Neural cell (in vitro differentiated cells): ENCODE measurements around the gene ERICH2. TPM values are rescaled to one million over a fixed set of nuclear protein-coding genes. Genes with fewer than 3 reads are reported as not detected.

ENCODE experiments used
- H2AFZ ChIP-seq: fragments of 200-600, 300-800 bp; sonication (generic), shearing (Covaris generic); 2 replicates; pipeline ENCODE4 v1.6.0; 2014; ENCODE audit warnings: low read depth, mild to moderate bottlenecking, antibody characterized with exemption, low read length, moderate library complexity
- H3F3A ChIP-seq: fragments of 200-600 bp; shearing (Covaris generic); 2 replicates; pipeline ENCODE4 v1.6.1; 2016; ENCODE audit warnings: mild to moderate bottlenecking, moderate library complexity, mixed read lengths, antibody characterized with exemption, low read length; ENCODE audit not compliant: insufficient read depth, poor library complexity, severe bottlenecking
- H3K27ac ChIP-seq: fragments of 200-600, 300-800 bp; sonication (generic), shearing (Covaris generic); 2 replicates; pipeline ENCODE4 v1.5.1; 2014; ENCODE audit warnings: mild to moderate bottlenecking, low read length, moderate library complexity
- H3K27me3 ChIP-seq: fragments of 300-800, 200-600 bp; sonication (generic), shearing (Covaris generic); 2 replicates; pipeline ENCODE4 v1.6.0; 2014; ENCODE audit warnings: mild to moderate bottlenecking, low read depth, low read length, moderate library complexity; ENCODE audit not compliant: insufficient read depth
- H3K36me3 ChIP-seq: fragments of 300-800, 200-600 bp; sonication (generic), shearing (Covaris generic); 2 replicates; pipeline ENCODE4 v1.5.1; 2014; ENCODE audit warnings: mild to moderate bottlenecking, antibody characterized with exemption, low read length, moderate library complexity; ENCODE audit not compliant: insufficient read depth
- H3K4me2 ChIP-seq: fragments of 300-800, 200-600 bp; sonication (generic), shearing (Covaris generic); 2 replicates; pipeline ENCODE4 v1.6.0; 2014; ENCODE audit warnings: mild to moderate bottlenecking, low read length
- H3K4me3 ChIP-seq: fragments of 300-800, 200-600 bp; sonication (generic), shearing (Covaris generic); 2 replicates; pipeline ENCODE4 v1.5.1; 2014; ENCODE audit warnings: mild to moderate bottlenecking, low read length, moderate library complexity
- H3K79me2 ChIP-seq: fragments of 200-600 bp; shearing (Covaris generic); replicated peaks from 2 replicates; pipeline ENCODE4 v1.6.0; 2014; ENCODE audit warnings: mild to moderate bottlenecking, low read length, moderate library complexity; ENCODE audit not compliant: insufficient read depth
- H3K9ac ChIP-seq: fragments of 300-800, 200-600 bp; sonication (generic), shearing (Covaris generic); 2 replicates; pipeline ENCODE4 v1.6.1; 2016; ENCODE audit warnings: mild to moderate bottlenecking, low read length, mixed read lengths
- H3K9me2 ChIP-seq: fragments of 200-600 bp; shearing (Covaris generic); 2 replicates; pipeline ENCODE4 v1.6.1; 2016; ENCODE audit warnings: mild to moderate bottlenecking, low read length, mixed read lengths; ENCODE audit not compliant: insufficient read depth
- H3K9me3 ChIP-seq: fragments of 200-600, 300-800 bp; sonication (generic), shearing (Covaris generic); 2 replicates; pipeline ENCODE4 v1.6.1; 2016; ENCODE audit warnings: mild to moderate bottlenecking, mixed run types, low read length, moderate library complexity, mixed read lengths
- H4K20me1 ChIP-seq: fragments of 200-600 bp; shearing (Covaris generic); 2 replicates; pipeline ENCODE4 v1.6.1; 2016; ENCODE audit warnings: mild to moderate bottlenecking, mixed run types; ENCODE audit not compliant: insufficient read depth
- EP300 ChIP-seq: fragments of 450-650 bp; conservative IDR thresholded peaks from 2 replicates; pipeline ENCODE4 v1.6.1; 2014; ENCODE audit warnings: antibody characterized with exemption, mild to moderate bottlenecking, moderate library complexity; ENCODE audit not compliant: poor library complexity, severe bottlenecking
- EZH2 ChIP-seq: fragments of 200-600, 300-800 bp; shearing (Covaris generic), sonication (generic); IDR thresholded peaks from 2 replicates; pipeline ENCODE4 v1.6.1; 2014; ENCODE audit warnings: antibody characterized with exemption, low read length, borderline replicate concordance, mild to moderate bottlenecking; ENCODE audit not compliant: insufficient read depth, poor library complexity, severe bottlenecking
- MXI1 ChIP-seq: fragments of 450-650 bp; conservative IDR thresholded peaks from 2 replicates; pipeline ENCODE4 v1.6.1; 2014; ENCODE audit warnings: antibody characterized with exemption, mild to moderate bottlenecking; ENCODE audit not compliant: poor library complexity, severe bottlenecking
- POLR2AphosphoS5 ChIP-seq: IDR thresholded peaks from 2 replicates; pipeline ENCODE4 v1.6.1; 2012
- RAD21 ChIP-seq: fragments of 450-650 bp; conservative IDR thresholded peaks from 2 replicates; pipeline ENCODE4 v1.6.1; 2014; ENCODE audit warnings: antibody characterized with exemption, mild to moderate bottlenecking, moderate library complexity
- SMC3 ChIP-seq: fragments of 450-650 bp; conservative IDR thresholded peaks from 2 replicates; pipeline ENCODE4 v1.6.1; 2014; ENCODE audit warnings: antibody characterized with exemption, mild to moderate bottlenecking, moderate library complexity; ENCODE audit not compliant: poor library complexity
- TAF1 ChIP-seq: IDR thresholded peaks from 2 replicates; pipeline ENCODE4 v1.6.1; 2012; ENCODE audit warnings: low read depth
- polyA plus RNA-seq: library from polyadenylated mRNA; depleted of rRNA; stranded (reverse); fragments of >200 nt; gene quantifications from 2 replicates; pipeline ENCODE4 v1.2.3, GENCODE V29; 2014
- TF ChIP-seq, protein P1 (sequence below): fragments of 450-650 bp; IDR thresholded peaks from 2 replicates; pipeline ENCODE4 v1.5.1; 2014; ENCODE audit warnings: antibody characterized with exemption, mild to moderate bottlenecking, moderate library complexity; ENCODE audit not compliant: poor library complexity, severe bottlenecking
- TF ChIP-seq, protein P2 (sequence below): IDR thresholded peaks from 2 replicates; pipeline ENCODE4 v1.6.1; 2012; ENCODE audit warnings: borderline replicate concordance

ERICH2 gene
- polyA plus RNA-seq, 1 donor from 2014 or later: 1.3 TPM

DNA sequence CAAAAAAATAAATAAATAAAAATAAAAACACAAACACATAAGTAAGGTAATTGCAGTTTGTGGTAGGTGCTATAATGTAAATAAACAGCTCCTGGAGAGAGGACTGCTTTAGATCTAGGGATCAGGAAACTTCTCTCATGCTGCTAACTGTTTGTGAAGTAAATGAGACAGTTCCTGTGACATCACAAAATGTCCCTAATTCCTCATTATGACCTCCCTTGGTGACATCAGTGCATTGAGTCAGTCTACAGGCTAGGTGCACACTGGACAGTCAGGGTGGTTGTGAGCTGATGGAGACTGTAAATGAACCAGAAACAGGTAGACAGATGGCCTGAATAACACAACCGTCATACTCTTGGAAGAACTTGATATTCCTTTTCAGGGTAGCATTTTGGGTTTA is 13.4 kb downstream of the ERICH2 start:
- Histone ChIP-seq H3K9me3 (no peaks in the 10 kb centered on the region), H3K9ac (no peak overlapping the region), H3K9me2 (no peaks in the 10 kb centered on the region), H3K36me3 (no peaks in the 10 kb centered on the region), H3F3A (no peaks in the 10 kb centered on the region), H2AFZ (no peak overlapping the region), H4K20me1 (no peaks in the 10 kb centered on the region), H3K27ac (no peak overlapping the region), H3K4me2 (no peak overlapping the region), H3K27me3 (no peaks in the 10 kb centered on the region), H3K79me2 (no peaks in the 10 kb centered on the region), H3K4me3 (no peak overlapping the region)
- TF ChIP-seq MXI1: no peak
- no peak for TF ChIP-seq EP300
- TF ChIP-seq, protein P1, sequence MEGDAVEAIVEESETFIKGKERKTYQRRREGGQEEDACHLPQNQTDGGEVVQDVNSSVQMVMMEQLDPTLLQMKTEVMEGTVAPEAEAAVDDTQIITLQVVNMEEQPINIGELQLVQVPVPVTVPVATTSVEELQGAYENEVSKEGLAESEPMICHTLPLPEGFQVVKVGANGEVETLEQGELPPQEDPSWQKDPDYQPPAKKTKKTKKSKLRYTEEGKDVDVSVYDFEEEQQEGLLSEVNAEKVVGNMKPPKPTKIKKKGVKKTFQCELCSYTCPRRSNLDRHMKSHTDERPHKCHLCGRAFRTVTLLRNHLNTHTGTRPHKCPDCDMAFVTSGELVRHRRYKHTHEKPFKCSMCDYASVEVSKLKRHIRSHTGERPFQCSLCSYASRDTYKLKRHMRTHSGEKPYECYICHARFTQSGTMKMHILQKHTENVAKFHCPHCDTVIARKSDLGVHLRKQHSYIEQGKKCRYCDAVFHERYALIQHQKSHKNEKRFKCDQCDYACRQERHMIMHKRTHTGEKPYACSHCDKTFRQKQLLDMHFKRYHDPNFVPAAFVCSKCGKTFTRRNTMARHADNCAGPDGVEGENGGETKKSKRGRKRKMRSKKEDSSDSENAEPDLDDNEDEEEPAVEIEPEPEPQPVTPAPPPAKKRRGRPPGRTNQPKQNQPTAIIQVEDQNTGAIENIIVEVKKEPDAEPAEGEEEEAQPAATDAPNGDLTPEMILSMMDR: no peak
- no peak for TF ChIP-seq SMC3
- TF ChIP-seq EZH2: no peak
- TF ChIP-seq, protein P2, sequence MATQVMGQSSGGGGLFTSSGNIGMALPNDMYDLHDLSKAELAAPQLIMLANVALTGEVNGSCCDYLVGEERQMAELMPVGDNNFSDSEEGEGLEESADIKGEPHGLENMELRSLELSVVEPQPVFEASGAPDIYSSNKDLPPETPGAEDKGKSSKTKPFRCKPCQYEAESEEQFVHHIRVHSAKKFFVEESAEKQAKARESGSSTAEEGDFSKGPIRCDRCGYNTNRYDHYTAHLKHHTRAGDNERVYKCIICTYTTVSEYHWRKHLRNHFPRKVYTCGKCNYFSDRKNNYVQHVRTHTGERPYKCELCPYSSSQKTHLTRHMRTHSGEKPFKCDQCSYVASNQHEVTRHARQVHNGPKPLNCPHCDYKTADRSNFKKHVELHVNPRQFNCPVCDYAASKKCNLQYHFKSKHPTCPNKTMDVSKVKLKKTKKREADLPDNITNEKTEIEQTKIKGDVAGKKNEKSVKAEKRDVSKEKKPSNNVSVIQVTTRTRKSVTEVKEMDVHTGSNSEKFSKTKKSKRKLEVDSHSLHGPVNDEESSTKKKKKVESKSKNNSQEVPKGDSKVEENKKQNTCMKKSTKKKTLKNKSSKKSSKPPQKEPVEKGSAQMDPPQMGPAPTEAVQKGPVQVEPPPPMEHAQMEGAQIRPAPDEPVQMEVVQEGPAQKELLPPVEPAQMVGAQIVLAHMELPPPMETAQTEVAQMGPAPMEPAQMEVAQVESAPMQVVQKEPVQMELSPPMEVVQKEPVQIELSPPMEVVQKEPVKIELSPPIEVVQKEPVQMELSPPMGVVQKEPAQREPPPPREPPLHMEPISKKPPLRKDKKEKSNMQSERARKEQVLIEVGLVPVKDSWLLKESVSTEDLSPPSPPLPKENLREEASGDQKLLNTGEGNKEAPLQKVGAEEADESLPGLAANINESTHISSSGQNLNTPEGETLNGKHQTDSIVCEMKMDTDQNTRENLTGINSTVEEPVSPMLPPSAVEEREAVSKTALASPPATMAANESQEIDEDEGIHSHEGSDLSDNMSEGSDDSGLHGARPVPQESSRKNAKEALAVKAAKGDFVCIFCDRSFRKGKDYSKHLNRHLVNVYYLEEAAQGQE: no peak
- TF ChIP-seq TAF1: no peak

DNA sequence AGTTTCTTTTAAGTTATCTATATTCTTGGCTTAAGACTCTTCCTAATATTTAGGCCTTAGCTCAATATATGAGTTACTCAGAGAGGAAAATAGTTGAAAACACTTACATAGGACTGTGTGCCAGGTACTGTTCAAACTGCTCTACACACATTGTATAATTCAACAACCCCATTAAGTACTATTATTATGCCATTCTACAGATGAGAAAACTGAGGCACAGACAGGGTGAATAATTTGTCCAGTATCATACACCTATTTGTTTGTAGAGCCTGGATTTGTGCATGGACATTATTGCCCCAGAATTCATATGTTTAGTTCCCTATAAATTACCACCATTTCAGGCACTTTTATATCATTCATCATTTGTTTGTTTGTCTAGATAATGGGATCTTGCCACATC is 28.8 kb downstream of the ERICH2 start:
- no peaks in the 10 kb centered on the region for H3K79me2 ChIP-seq
- H3K36me3 ChIP-seq: no peaks in the 10 kb centered on the region
- H3K4me2 ChIP-seq: no peak overlapping the region
- no peak for TF ChIP-seq RAD21
- TF ChIP-seq, protein P2: no peak
- TF ChIP-seq EP300: no peak
- no peak for TF ChIP-seq SMC3
- TF ChIP-seq TAF1: no peak
- TF ChIP-seq, protein P1: no peak
- no peak for TF ChIP-seq EZH2
- no peak for TF ChIP-seq MXI1
- TF ChIP-seq POLR2AphosphoS5: no peak
- no peak overlapping the region for H3K27ac ChIP-seq
- H4K20me1 ChIP-seq: no peaks in the 10 kb centered on the region
- H3K9me3 ChIP-seq: no peaks in the 10 kb centered on the region
- no peaks in the 10 kb centered on the region for H3F3A ChIP-seq
- H2AFZ ChIP-seq: no peak overlapping the region
- H3K4me3 ChIP-seq: no peak overlapping the region
- H3K27me3 ChIP-seq: no peaks in the 10 kb centered on the region
- no peak overlapping the region for H3K9ac ChIP-seq
- H3K9me2 ChIP-seq: no peaks in the 10 kb centered on the region
